ENCODE data around the gene IQCK.

Gene IQCK

DNA sequence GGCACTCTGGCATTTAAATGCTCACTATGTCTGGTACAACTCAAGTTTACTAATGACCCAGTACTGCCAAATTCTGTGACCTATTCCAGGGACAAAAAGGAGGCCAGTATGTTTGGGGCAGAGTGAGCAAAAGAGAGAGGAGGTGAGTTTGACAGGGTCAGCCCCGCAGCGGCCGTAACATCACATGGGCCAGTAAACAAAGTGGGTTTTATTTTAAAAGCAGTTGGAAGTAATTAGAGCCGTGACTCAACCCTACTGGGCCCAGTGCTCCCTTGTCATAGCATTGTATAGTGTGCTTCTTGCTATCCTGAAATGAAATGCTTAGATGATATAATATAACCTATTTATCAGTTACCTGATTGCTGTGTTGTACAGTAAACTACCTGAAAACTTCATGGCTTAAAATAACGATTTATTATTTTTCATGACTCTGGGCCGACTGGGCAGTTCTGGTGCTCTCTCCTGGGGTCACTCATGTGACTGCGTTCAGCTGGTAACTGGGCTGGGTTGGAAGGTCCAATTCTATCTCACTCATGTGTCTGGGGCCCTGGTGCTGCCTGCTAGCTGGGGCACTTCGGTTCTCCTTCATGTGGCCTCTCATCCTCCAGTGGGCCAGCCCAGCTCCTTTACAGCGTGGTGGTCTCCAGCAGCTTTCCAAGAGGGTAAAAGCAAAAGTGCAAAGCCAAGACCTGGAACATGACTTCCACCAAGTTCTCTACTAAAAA, 27.4 kb downstream of the IQCK start:
- H2AFZ ChIP-seq (ENCODE audit: low read depth) = no peak overlapping the region
- H3K9ac ChIP-seq = no peak overlapping the region
- TF ChIP-seq, protein P1, sequence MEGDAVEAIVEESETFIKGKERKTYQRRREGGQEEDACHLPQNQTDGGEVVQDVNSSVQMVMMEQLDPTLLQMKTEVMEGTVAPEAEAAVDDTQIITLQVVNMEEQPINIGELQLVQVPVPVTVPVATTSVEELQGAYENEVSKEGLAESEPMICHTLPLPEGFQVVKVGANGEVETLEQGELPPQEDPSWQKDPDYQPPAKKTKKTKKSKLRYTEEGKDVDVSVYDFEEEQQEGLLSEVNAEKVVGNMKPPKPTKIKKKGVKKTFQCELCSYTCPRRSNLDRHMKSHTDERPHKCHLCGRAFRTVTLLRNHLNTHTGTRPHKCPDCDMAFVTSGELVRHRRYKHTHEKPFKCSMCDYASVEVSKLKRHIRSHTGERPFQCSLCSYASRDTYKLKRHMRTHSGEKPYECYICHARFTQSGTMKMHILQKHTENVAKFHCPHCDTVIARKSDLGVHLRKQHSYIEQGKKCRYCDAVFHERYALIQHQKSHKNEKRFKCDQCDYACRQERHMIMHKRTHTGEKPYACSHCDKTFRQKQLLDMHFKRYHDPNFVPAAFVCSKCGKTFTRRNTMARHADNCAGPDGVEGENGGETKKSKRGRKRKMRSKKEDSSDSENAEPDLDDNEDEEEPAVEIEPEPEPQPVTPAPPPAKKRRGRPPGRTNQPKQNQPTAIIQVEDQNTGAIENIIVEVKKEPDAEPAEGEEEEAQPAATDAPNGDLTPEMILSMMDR (conservative IDR thresholded peaks at IDR 0.05; ENCODE audit: low read depth, low read length) = no peak
- H3K4me2 ChIP-seq = no peak overlapping the region
- no peak overlapping the region for H3K4me3 ChIP-seq (IDR thresholded peaks at IDR 0.05; ENCODE audit: insufficient read depth, low read depth, low read length)
- H4K20me1 ChIP-seq (ENCODE audit: insufficient read depth) = no peaks in the 10 kb centered on the region
- no peaks in the 10 kb centered on the region for H3K4me1 ChIP-seq (ENCODE audit: low read depth, poor library complexity, severe bottlenecking)
- no peaks in the 10 kb centered on the region for H3K27me3 ChIP-seq (ENCODE audit: insufficient read depth, low read depth)
- no peaks in the 10 kb centered on the region for H3K79me2 ChIP-seq (ENCODE audit: insufficient read depth, low read depth)
- H3K27ac ChIP-seq = no peak overlapping the region
- H3K36me3 ChIP-seq (ENCODE audit: insufficient read depth) = no peaks in the 10 kb centered on the region

DNA sequence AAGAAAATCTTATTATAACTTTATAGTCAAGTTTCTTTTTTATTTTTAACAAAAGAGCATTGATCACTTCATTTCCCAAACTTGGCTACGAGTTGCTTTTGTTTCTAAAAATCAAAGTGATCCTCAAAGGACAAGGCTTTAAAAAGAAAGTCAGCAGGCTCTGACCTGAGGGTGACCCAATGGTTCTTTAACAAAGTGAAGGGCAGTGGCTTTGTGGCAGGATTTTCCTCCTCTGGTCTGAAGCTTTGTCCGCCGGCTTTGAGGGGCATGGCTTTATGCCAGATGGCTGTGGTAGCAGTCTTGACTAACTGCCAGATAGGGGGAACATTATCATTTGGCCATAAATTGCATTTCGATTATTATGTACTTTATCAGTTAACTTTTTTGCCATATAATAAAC, 28.5 kb downstream of the IQCK start:
- no peak overlapping the region for H3K27ac ChIP-seq
- TF ChIP-seq, protein P1 (conservative IDR thresholded peaks at IDR 0.05; ENCODE audit: low read depth, low read length) = no peak

DNA sequence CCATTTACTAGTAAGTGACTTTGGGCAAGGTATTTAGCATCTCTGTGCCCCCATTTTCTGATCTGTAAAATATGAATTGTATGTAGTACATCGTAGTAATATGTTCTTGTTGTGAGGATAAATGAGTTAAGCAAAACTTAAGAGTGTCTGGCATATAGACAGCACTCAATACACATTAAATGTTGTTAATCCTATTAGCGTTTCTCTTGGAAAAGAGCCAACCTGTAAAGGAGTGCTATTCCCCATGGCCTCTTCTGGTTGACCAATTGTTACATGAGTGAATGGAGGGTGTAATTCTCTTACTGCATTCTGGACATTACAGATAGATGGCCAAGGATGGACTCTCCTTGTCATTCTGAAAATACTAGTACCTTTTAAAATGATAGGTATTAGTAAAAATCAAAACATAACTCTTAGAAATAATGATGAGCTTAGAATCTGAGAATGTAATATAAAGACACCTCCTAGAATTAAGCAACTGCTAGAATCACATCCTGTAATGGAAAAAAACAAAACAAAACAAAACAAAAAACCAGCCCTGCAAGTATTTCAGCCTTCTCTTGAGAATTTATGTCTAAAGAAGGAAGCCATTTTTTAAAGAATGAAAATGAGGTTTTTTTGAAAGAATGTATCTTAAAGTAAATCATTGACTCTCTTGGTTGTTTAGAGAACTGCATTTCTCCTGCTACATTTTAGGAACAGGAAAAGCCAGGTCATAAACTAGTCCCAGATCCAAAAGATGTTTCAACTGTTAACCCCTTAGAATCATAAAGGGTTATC, 30.5 kb downstream of the IQCK start:
- Histone ChIP-seq H3K27me3 (ENCODE audit: insufficient read depth, low read depth) (no peaks in the 10 kb centered on the region), H3K27ac (no peak overlapping the region), H4K20me1 (ENCODE audit: insufficient read depth) (no peaks in the 10 kb centered on the region), H3K9ac (no peak overlapping the region), H3K79me2 (ENCODE audit: insufficient read depth, low read depth) (no peaks in the 10 kb centered on the region), H3K4me3 (IDR thresholded peaks at IDR 0.05; ENCODE audit: insufficient read depth, low read depth, low read length) (no peak overlapping the region), H3K4me1 (ENCODE audit: low read depth, poor library complexity, severe bottlenecking) (no peaks in the 10 kb centered on the region), H3K4me2 (no peak overlapping the region), H3K36me3 (ENCODE audit: insufficient read depth) (no peaks in the 10 kb centered on the region), H2AFZ (ENCODE audit: low read depth) (no peak overlapping the region)
- TF ChIP-seq, protein P1 (conservative IDR thresholded peaks at IDR 0.05; ENCODE audit: low read depth, low read length) = no peak

More for the DNA sequence above, 28.5 kb downstream of the IQCK start:
- H2AFZ ChIP-seq (ENCODE audit: low read depth) = no peak overlapping the region
- H3K27me3 ChIP-seq (ENCODE audit: insufficient read depth, low read depth) = no peaks in the 10 kb centered on the region
- H3K4me3 ChIP-seq (IDR thresholded peaks at IDR 0.05; ENCODE audit: insufficient read depth, low read depth, low read length) = no peak overlapping the region
- no peaks in the 10 kb centered on the region for H3K36me3 ChIP-seq (ENCODE audit: insufficient read depth)
- no peak overlapping the region for H3K9ac ChIP-seq
- no peaks in the 10 kb centered on the region for H3K4me1 ChIP-seq (ENCODE audit: low read depth, poor library complexity, severe bottlenecking)
- H4K20me1 ChIP-seq (ENCODE audit: insufficient read depth) = no peaks in the 10 kb centered on the region
- H3K79me2 ChIP-seq (ENCODE audit: insufficient read depth, low read depth) = no peaks in the 10 kb centered on the region
- no peak overlapping the region for H3K4me2 ChIP-seq

DNA sequence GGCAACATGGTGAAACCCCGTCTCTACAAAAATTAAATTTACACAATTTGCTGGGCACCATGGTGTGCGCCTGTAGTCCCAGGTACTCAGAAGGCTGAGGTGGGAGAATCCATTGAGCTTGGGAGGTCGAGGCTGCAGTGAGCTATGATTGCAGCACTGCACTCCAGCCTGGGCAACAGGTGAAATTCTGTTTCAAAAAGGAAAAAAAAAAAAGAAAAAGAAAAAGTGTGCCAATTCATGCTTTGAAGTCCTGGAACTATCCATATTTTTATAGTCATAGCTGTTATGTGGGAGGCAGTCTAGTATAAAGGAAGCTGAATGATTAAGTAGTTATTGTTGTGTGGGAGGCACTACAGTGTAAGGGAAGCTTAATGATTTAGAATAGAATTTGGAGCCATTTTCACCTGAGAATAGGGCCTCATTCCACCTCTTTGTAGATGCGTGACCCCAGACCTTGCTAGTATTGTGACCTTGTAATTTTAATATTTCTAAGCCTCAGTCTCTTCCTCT, 31.6 kb downstream of the IQCK start:
- no peak overlapping the region for H3K27ac ChIP-seq
- H3K36me3 ChIP-seq (ENCODE audit: insufficient read depth) = no peaks in the 10 kb centered on the region
- no peak overlapping the region for H3K4me3 ChIP-seq (IDR thresholded peaks at IDR 0.05; ENCODE audit: insufficient read depth, low read depth, low read length)
- no peaks in the 10 kb centered on the region for H3K27me3 ChIP-seq (ENCODE audit: insufficient read depth, low read depth)
- TF ChIP-seq, protein P1 (conservative IDR thresholded peaks at IDR 0.05; ENCODE audit: low read depth, low read length) = no peak
- H2AFZ ChIP-seq (ENCODE audit: low read depth) = no peak overlapping the region
- no peaks in the 10 kb centered on the region for H3K4me1 ChIP-seq (ENCODE audit: low read depth, poor library complexity, severe bottlenecking)
- H3K9ac ChIP-seq = no peak overlapping the region
- no peaks in the 10 kb centered on the region for H3K79me2 ChIP-seq (ENCODE audit: insufficient read depth, low read depth)
- H3K4me2 ChIP-seq = no peak overlapping the region
- no peaks in the 10 kb centered on the region for H4K20me1 ChIP-seq (ENCODE audit: insufficient read depth)
